A549 (cell line): ENCODE results near the gene MPP3. TPM values are rescaled to one million over a fixed set of nuclear protein-coding genes. Genes with fewer than 3 reads are reported as not detected.
A peak's percentile ranks its signal among the peaks of the same experiment; 100 is the strongest.

Experiments used
- ATAC-seq, 2 experiments: fragments of 200-7000 bp in 1 of 2; fragments of >200 bp in 1 of 2; cut with Nextera tagmentation in 1 of 2; cut with Tn5 transposase in 1 of 2; 3 replicates each; pipeline versions ENCODE4 v1.8.0 to v1.9.1; 2018 to 2020; ENCODE audit warnings: mild to moderate bottlenecking in 1 of 2, moderate library complexity in 1 of 2
- CTCF ChIA-PET: fragments of 300-600 bp; sonication (Branson Sonifier 250); formaldehyde crosslinking; extraction: SDS; loops from one replicate; lab custom pipeline; 2021; ENCODE audit warnings: antibody characterized with exemption, inconsistent platforms; lab: Yijun Ruan, JAX
- POLR2A ChIA-PET: fragments of 350-600 bp; formaldehyde crosslinking; extraction: SDS; loops from one replicate; lab custom pipeline; 2021; ENCODE audit warnings: antibody characterized with exemption, inconsistent platforms; lab: Yijun Ruan, JAX
- DNase-seq, 2 experiments: peaks; one replicate each; pipeline versions ENCODE4 v3.0.0 to v3.0.0-alpha.2; 2011 to 2016; ENCODE audit warnings: low read depth in 1 of 2, low spot score in 1 of 2
- FAIRE-seq: peaks from 2 replicates; lab custom pipeline; 2011; peaks lifted over from hg19 to GRCh38; lab: Jason Lieb, UNC
- H3K27ac ChIP-seq, 2 experiments: fragments of >200 bp; sonication (Bioruptor Twin); formaldehyde crosslinking; 3 replicates each; pipeline ENCODE4 v1.5.1; 2016 to 2017
- H3K4me1 ChIP-seq: fragments of >200 bp; sonication (Bioruptor Twin); formaldehyde crosslinking; 3 replicates; pipeline ENCODE4 v1.6.1; 2016
- H3K4me2 ChIP-seq: fragments of >200 bp; sonication (Bioruptor Twin); formaldehyde crosslinking; 3 replicates; pipeline ENCODE4 v1.6.1; 2016
- H3K4me3 ChIP-seq: fragments of >200 bp; sonication (Bioruptor Twin); formaldehyde crosslinking; 3 replicates; pipeline ENCODE4 v1.5.1; 2016
- H3K9me3 ChIP-seq: fragments of >200 bp; sonication (Bioruptor Twin); formaldehyde crosslinking; 3 replicates; pipeline ENCODE4 v1.6.1; 2016
- CEBPB ChIP-seq, 2 experiments: fragments of >200 bp in 1 of 2; sonication (Bioruptor Twin) in 1 of 2; formaldehyde crosslinking in 1 of 2; IDR thresholded peaks; 2 replicates each; pipeline ENCODE4 v1.6.1; 2012 to 2016
- EHMT2 ChIP-seq: fragments of 200-600 bp; sonication (generic); IDR thresholded peaks from 2 replicates; pipeline ENCODE4 v1.6.1; 2016; ENCODE audit warnings: antibody characterized with exemption, low read depth, mild to moderate bottlenecking, moderate library complexity
- FOSL2 ChIP-seq, 2 experiments: fragments of 450-650 bp in 1 of 2; fragments of >200 bp in 1 of 2; sonication (Bioruptor Twin) in 1 of 2; formaldehyde crosslinking; IDR thresholded peaks; 2 replicates each; pipeline versions ENCODE4 v1.5.0 to v1.6.1; 2016 to 2020; ENCODE audit warnings: mild to moderate bottlenecking in 1 of 2, moderate library complexity in 1 of 2
- HOXA7 ChIP-seq: fragments of 250-450 bp; sonication (Bioruptor Pico); IDR thresholded peaks from 2 replicates; pipeline ENCODE4 v1.5.0; 2020; ENCODE audit warnings: mild to moderate bottlenecking, moderate library complexity
- HOXB5 ChIP-seq: fragments of 250-450 bp; sonication (Bioruptor Pico); IDR thresholded peaks from 2 replicates; pipeline ENCODE4 v1.5.0; 2020; ENCODE audit warnings: mild to moderate bottlenecking, moderate library complexity
- MAFK ChIP-seq: fragments of 450-650 bp; IDR thresholded peaks from 2 replicates; pipeline ENCODE4 v1.6.1; 2014; ENCODE audit not compliant: partially characterized antibody
- MAX ChIP-seq: IDR thresholded peaks from 2 replicates; pipeline ENCODE4 v1.6.1; 2012
- MAZ ChIP-seq: fragments of 150-350 bp; IDR thresholded peaks from 2 replicates; pipeline ENCODE4 v1.6.1; 2014; ENCODE audit warnings: antibody characterized with exemption, low read depth, low read length, borderline replicate concordance
- PBX3 ChIP-seq: IDR thresholded peaks from 2 replicates; pipeline ENCODE4 v1.6.1; 2012
- POLR2AphosphoS2 ChIP-seq: conservative IDR thresholded peaks from 2 replicates; pipeline ENCODE4 v1.6.1; 2012; ENCODE audit warnings: low read length, improper control_type of control experiment, inconsistent platforms
- RCOR1 ChIP-seq: fragments of 150-350 bp; IDR thresholded peaks from 2 replicates; pipeline ENCODE4 v1.6.1; 2014; ENCODE audit warnings: antibody characterized with exemption, low read length, low read depth
- RNF2 ChIP-seq: fragments of 200-600 bp; sonication (generic); IDR thresholded peaks from 2 replicates; pipeline ENCODE4 v1.6.1; 2016; ENCODE audit warnings: low read depth, mild to moderate bottlenecking, antibody characterized with exemption, moderate library complexity, borderline replicate concordance
- SMC3 ChIP-seq: fragments of >200 bp; sonication (Bioruptor Twin); formaldehyde crosslinking; IDR thresholded peaks from 3 replicates; pipeline ENCODE4 v1.6.1; 2018; ENCODE audit warnings: inconsistent platforms
- ZNF302 ChIP-seq: fragments of 250-450 bp; sonication (Bioruptor Pico); IDR thresholded peaks from 2 replicates; pipeline ENCODE4 v1.9.0; 2021; ENCODE audit warnings: inconsistent platforms, mild to moderate bottlenecking, moderate library complexity
- WGBS: methylation state at CpG from one replicate; pipeline ENCODE4 v1.1.6; 2017; ENCODE audit errors: missing lambda C conversion rate; 5-methylcytosine and 5-hydroxymethylcytosine counted together
- polyA plus RNA-seq, 4 experiments: library from polyadenylated mRNA; depleted of rRNA in 3 of 4; stranded (reverse); fragments of >200 nt; fragmentation: RNase III in 1 of 4; extraction: RNeasy Plus Mini Kit Qiagen cat#74134 plus additional on column Dnase treatment in 1 of 4; gene quantifications; 2 replicates in 3 of 4; 3 replicates in 1 of 4; pipeline ENCODE4 v1.2.3, GENCODE V29; 2011 to 2017
- TF ChIP-seq, protein P1 (sequence below): fragments of 200-600 bp; sonication (generic); IDR thresholded peaks from 2 replicates; pipeline ENCODE4 v1.6.1; 2016; ENCODE audit warnings: antibody characterized with exemption, mild to moderate bottlenecking, moderate library complexity
- TF ChIP-seq, protein P2 (sequence below): fragments of >200 bp; sonication (Bioruptor Twin); formaldehyde crosslinking; IDR thresholded peaks from 2 replicates; pipeline ENCODE4 v1.6.1; 2016

MPP3 gene
- polyA plus RNA-seq, 2 of the 4 experiments (the other 2 are of a cell fraction): 15.5 to 21.4 TPM

- TF ChIP-seq, protein P1, sequence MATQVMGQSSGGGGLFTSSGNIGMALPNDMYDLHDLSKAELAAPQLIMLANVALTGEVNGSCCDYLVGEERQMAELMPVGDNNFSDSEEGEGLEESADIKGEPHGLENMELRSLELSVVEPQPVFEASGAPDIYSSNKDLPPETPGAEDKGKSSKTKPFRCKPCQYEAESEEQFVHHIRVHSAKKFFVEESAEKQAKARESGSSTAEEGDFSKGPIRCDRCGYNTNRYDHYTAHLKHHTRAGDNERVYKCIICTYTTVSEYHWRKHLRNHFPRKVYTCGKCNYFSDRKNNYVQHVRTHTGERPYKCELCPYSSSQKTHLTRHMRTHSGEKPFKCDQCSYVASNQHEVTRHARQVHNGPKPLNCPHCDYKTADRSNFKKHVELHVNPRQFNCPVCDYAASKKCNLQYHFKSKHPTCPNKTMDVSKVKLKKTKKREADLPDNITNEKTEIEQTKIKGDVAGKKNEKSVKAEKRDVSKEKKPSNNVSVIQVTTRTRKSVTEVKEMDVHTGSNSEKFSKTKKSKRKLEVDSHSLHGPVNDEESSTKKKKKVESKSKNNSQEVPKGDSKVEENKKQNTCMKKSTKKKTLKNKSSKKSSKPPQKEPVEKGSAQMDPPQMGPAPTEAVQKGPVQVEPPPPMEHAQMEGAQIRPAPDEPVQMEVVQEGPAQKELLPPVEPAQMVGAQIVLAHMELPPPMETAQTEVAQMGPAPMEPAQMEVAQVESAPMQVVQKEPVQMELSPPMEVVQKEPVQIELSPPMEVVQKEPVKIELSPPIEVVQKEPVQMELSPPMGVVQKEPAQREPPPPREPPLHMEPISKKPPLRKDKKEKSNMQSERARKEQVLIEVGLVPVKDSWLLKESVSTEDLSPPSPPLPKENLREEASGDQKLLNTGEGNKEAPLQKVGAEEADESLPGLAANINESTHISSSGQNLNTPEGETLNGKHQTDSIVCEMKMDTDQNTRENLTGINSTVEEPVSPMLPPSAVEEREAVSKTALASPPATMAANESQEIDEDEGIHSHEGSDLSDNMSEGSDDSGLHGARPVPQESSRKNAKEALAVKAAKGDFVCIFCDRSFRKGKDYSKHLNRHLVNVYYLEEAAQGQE: no peak
- no peak for TF ChIP-seq RCOR1
- TF ChIP-seq SMC3: no peak
- TF ChIP-seq, all 56 proteins: peak for 0
Observed at GRCh38 chr17:43873091-43873490, 40.1 kb upstream of the MPP3 start (continued).

- Histone ChIP-seq H3K4me2 (peak overlapping the region; percentile 34; the same call in 2 of the 3 replicates), H3K27ac (no peak overlapping the region), H3K9me3 (no peaks in the 10 kb centered on the region), H3K4me1 (peaks cover 6% of the 10 kb centered on the region; the same call in 2 of the 3 replicates), H3K4me3 (no peak overlapping the region)
- ATAC-seq: no peak
- POLR2A ChIA-PET: no interaction called here
- CTCF ChIA-PET: interaction anchor here (1.3 to 1.8 kb wide), 3 partner anchors 31 to 169 kb away, joined by 3 to 5 read pairs (median 4); no protein-coding TSS in a partner anchor
- no peak for FAIRE-seq
- 63% methylated on average over 14 of the region's 14 CpGs for WGBS
- TF ChIP-seq MAX (no peak), ZNF302 (CRISPR knock-in tag) (no peak), HOXA7 (CRISPR knock-in tag) (no peak), POLR2AphosphoS2 (no peak), EHMT2 (no peak), CEBPB (IDR thresholded peaks at IDR 0.05) (no peak), PBX3 (no peak), MAFK (no peak), FOSL2 (IDR thresholded peaks at IDR 0.05) (no peak), FOSL2 (CRISPR knock-in tag; IDR thresholded peaks at IDR 0.05) (no peak), HOXB5 (CRISPR knock-in tag) (no peak), MAZ (no peak), RNF2 (no peak), RCOR1 (no peak)
- TF ChIP-seq, protein P2, sequence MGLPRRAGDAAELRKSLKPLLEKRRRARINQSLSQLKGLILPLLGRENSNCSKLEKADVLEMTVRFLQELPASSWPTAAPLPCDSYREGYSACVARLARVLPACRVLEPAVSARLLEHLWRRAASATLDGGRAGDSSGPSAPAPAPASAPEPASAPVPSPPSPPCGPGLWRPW: no peak
- TF ChIP-seq, protein P1: no peak
- no peak for DNase-seq
Observed at GRCh38 chr17:43871946-43872690, 39.2 kb upstream of the MPP3 start.
